IPS-18a (cell line): ENCODE results near the gene PTCD1.

Source experiments
- H3K27ac ChIP-seq: one replicate; pipeline ENCODE4 v1.5.1; 2013; ENCODE audit warnings: low read length
- H3K27me3 ChIP-seq: one replicate; pipeline ENCODE4 v1.6.1; 2013; ENCODE audit warnings: mild to moderate bottlenecking, low read length; ENCODE audit not compliant: control insufficient read depth, insufficient read depth
- H3K36me3 ChIP-seq: one replicate; pipeline ENCODE4 v1.6.1; 2013; ENCODE audit warnings: low read depth, low read length; ENCODE audit not compliant: control insufficient read depth
- H3K4me1 ChIP-seq: one replicate; pipeline ENCODE4 v1.6.1; 2013; ENCODE audit warnings: low read depth, low read length; ENCODE audit not compliant: control insufficient read depth
- H3K4me3 ChIP-seq: one replicate; pipeline ENCODE4 v1.5.1; 2013; ENCODE audit warnings: low read length
- H3K9ac ChIP-seq: one replicate; pipeline ENCODE4 v1.6.1; 2013; ENCODE audit warnings: mild to moderate bottlenecking, low read length, moderate library complexity
- H3K9me3 ChIP-seq: one replicate; pipeline ENCODE4 v1.6.1; 2013; ENCODE audit warnings: low read depth, low read length; ENCODE audit not compliant: control insufficient read depth

Gene PTCD1

DNA sequence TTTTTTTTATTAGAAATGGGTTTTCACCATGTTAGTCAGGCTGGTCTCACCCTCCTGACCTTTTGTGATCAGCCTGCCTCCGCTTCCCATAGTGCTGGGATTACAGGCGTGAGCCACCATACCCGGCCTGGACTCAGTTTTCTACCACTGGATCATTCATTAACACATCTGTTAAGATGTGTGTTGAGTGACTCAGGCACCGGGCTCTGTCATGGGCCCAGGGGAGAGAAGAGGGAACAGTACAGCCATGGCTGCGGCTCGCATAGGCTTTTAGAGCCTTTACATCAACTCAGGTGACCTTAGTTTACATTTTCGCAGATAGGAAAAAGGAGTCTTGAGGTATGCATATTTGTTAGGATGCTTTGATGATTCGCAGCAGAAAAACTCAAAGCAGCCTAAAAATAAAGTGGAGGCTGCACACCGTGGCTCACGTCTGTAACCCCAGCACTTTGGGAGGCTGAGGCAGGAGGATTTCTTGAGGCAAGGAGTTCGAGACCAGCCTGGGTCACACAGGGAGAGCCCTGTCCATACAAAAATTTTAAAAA, 67.2 kb downstream of the PTCD1 start:
- peaks cover under 1% of the 10 kb centered on the region for H3K4me1 ChIP-seq
- no peak overlapping the region for H3K9ac ChIP-seq
- H3K36me3 ChIP-seq = no peaks in the 10 kb centered on the region
- no peak overlapping the region for H3K4me3 ChIP-seq
- no peaks in the 10 kb centered on the region for H3K27me3 ChIP-seq
- H3K9me3 ChIP-seq = no peaks in the 10 kb centered on the region
- H3K27ac ChIP-seq = no peak overlapping the region

DNA sequence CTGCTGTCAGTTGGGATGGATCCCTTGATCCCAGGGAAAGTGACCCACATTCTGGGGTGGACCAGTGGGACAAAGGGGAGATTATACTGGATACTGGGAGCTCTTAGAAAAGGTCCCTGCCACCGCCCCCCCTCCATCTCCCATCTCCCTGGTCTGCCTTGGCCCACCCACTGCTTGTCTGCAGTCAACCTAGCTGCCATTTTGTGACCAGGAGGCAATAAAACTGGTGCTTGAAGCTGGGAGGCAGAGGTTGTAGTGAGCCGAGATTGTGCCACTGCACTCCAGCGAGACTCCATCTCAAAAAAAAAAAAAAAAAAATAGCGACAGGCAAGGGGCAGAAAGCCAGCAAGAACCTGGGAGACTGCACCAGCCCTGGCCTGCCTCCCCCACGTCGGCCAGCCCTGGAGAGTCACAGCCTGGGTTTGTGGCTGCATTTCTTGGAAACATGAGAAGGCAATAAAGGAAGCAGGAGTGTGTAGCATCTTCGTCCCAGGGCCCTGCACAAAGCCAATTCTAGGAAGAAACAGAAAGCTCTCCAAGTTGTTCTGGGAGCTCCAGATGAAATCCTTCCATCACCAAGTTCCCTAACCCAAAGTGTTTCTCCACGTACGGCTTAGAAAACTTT, 68.7 kb downstream of the PTCD1 start:
- Histone ChIP-seq H3K4me1 (peaks cover 4% of the 10 kb centered on the region), H3K27ac (no peak overlapping the region), H3K36me3 (peaks cover 3% of the 10 kb centered on the region), H3K4me3 (no peak overlapping the region), H3K9ac (no peak overlapping the region), H3K9me3 (no peaks in the 10 kb centered on the region), H3K27me3 (no peaks in the 10 kb centered on the region)

GRCh38 chr7:99368750-99369389, 69.7 kb downstream of the PTCD1 start:
- Histone ChIP-seq H3K4me1 (peaks cover 4% of the 10 kb centered on the region), H3K27ac (no peak overlapping the region), H3K4me3 (no peak overlapping the region), H3K9ac (no peak overlapping the region), H3K9me3 (no peaks in the 10 kb centered on the region), H3K36me3 (peaks cover 12% of the 10 kb centered on the region), H3K27me3 (no peaks in the 10 kb centered on the region)
